A549 (cell line): ENCODE data around the gene NPLOC4. TPM values are rescaled to one million over a fixed set of nuclear protein-coding genes. Genes with fewer than 3 reads are reported as not detected.
A peak's percentile ranks its signal among the peaks of the same experiment; 100 is the strongest.

ENCODE experiments used
- ATAC-seq, 2 experiments: fragments of 200-7000 bp in 1 of 2; fragments of >200 bp in 1 of 2; cut with Nextera tagmentation in 1 of 2; cut with Tn5 transposase in 1 of 2; 3 replicates each; pipeline versions ENCODE4 v1.8.0 to v1.9.1; 2018 to 2020; ENCODE audit warnings: mild to moderate bottlenecking in 1 of 2, moderate library complexity in 1 of 2
- CTCF ChIA-PET: fragments of 300-600 bp; sonication (Branson Sonifier 250); formaldehyde crosslinking; extraction: SDS; loops from one replicate; lab custom pipeline; 2021; ENCODE audit warnings: antibody characterized with exemption, inconsistent platforms; lab: Yijun Ruan, JAX
- POLR2A ChIA-PET: fragments of 350-600 bp; formaldehyde crosslinking; extraction: SDS; loops from one replicate; lab custom pipeline; 2021; ENCODE audit warnings: antibody characterized with exemption, inconsistent platforms; lab: Yijun Ruan, JAX
- DNase-seq, 2 experiments: peaks; one replicate each; pipeline versions ENCODE4 v3.0.0 to v3.0.0-alpha.2; 2011 to 2016; ENCODE audit warnings: low read depth in 1 of 2, low spot score in 1 of 2
- FAIRE-seq: peaks from 2 replicates; lab custom pipeline; 2011; peaks lifted over from hg19 to GRCh38; lab: Jason Lieb, UNC
- H3K27ac ChIP-seq, 2 experiments: fragments of >200 bp; sonication (Bioruptor Twin); formaldehyde crosslinking; 3 replicates each; pipeline ENCODE4 v1.5.1; 2016 to 2017
- H3K4me1 ChIP-seq: fragments of >200 bp; sonication (Bioruptor Twin); formaldehyde crosslinking; 3 replicates; pipeline ENCODE4 v1.6.1; 2016
- H3K4me2 ChIP-seq: fragments of >200 bp; sonication (Bioruptor Twin); formaldehyde crosslinking; 3 replicates; pipeline ENCODE4 v1.6.1; 2016
- H3K4me3 ChIP-seq: fragments of >200 bp; sonication (Bioruptor Twin); formaldehyde crosslinking; 3 replicates; pipeline ENCODE4 v1.5.1; 2016
- H3K9me3 ChIP-seq: fragments of >200 bp; sonication (Bioruptor Twin); formaldehyde crosslinking; 3 replicates; pipeline ENCODE4 v1.6.1; 2016
- CBX2 ChIP-seq: fragments of 200-600 bp; sonication (generic); IDR thresholded peaks from 2 replicates; pipeline ENCODE4 v1.6.1; 2016; ENCODE audit warnings: low read depth, mild to moderate bottlenecking, borderline replicate concordance
- CHD4 ChIP-seq: fragments of 200-600 bp; sonication (generic); IDR thresholded peaks from 2 replicates; pipeline ENCODE4 v1.6.1; 2016; ENCODE audit warnings: antibody characterized with exemption, mild to moderate bottlenecking, borderline replicate concordance
- EHF ChIP-seq: fragments of 250-450 bp; sonication (Bioruptor Pico); IDR thresholded peaks from 2 replicates; pipeline ENCODE4 v1.5.0; 2020; ENCODE audit warnings: mild to moderate bottlenecking
- EP300 ChIP-seq, 2 experiments: fragments of >200 bp; sonication (Bioruptor Twin); formaldehyde crosslinking; IDR thresholded peaks; 2 replicates in 1 of 2; 3 replicates in 1 of 2; pipeline ENCODE4 v1.6.1; 2016 to 2017
- FOXS1 ChIP-seq: fragments of 250-450 bp; sonication (Bioruptor Pico); IDR thresholded peaks from 2 replicates; pipeline ENCODE4 v1.5.0; 2020; ENCODE audit warnings: mild to moderate bottlenecking, moderate library complexity
- HOXA7 ChIP-seq: fragments of 250-450 bp; sonication (Bioruptor Pico); IDR thresholded peaks from 2 replicates; pipeline ENCODE4 v1.5.0; 2020; ENCODE audit warnings: mild to moderate bottlenecking, moderate library complexity
- HOXB13 ChIP-seq: fragments of 250-450 bp; sonication (Bioruptor Pico); IDR thresholded peaks from 2 replicates; pipeline ENCODE4 v1.5.0; 2020; ENCODE audit warnings: low read depth, mild to moderate bottlenecking, moderate library complexity
- HOXB5 ChIP-seq: fragments of 250-450 bp; sonication (Bioruptor Pico); IDR thresholded peaks from 2 replicates; pipeline ENCODE4 v1.5.0; 2020; ENCODE audit warnings: mild to moderate bottlenecking, moderate library complexity
- JUN ChIP-seq, 2 experiments: fragments of >200 bp; sonication (Bioruptor Twin); formaldehyde crosslinking; IDR thresholded peaks; 2 replicates in 1 of 2; 3 replicates in 1 of 2; pipeline ENCODE4 v1.6.1; 2016 to 2017
- JUNB ChIP-seq: fragments of >200 bp; sonication (Bioruptor Twin); formaldehyde crosslinking; IDR thresholded peaks from 2 replicates; pipeline ENCODE4 v1.6.1; 2016
- KDM5A ChIP-seq: fragments of 200-600 bp; sonication (generic); IDR thresholded peaks from 2 replicates; pipeline ENCODE4 v1.6.1; 2016; ENCODE audit warnings: antibody characterized with exemption, mild to moderate bottlenecking
- MAZ ChIP-seq: fragments of 150-350 bp; IDR thresholded peaks from 2 replicates; pipeline ENCODE4 v1.6.1; 2014; ENCODE audit warnings: antibody characterized with exemption, low read depth, low read length, borderline replicate concordance
- MYC ChIP-seq: IDR thresholded peaks from 2 replicates; pipeline ENCODE4 v1.6.1; 2012; ENCODE audit warnings: mild to moderate bottlenecking, inconsistent platforms, low read length, improper control_type of control experiment, borderline replicate concordance
- NR3C1 ChIP-seq: fragments of >200 bp; sonication (Bioruptor Twin); formaldehyde crosslinking; IDR thresholded peaks from 3 replicates; pipeline ENCODE4 v1.6.1; 2017
- POLR2AphosphoS2 ChIP-seq: conservative IDR thresholded peaks from 2 replicates; pipeline ENCODE4 v1.6.1; 2012; ENCODE audit warnings: low read length, improper control_type of control experiment, inconsistent platforms
- RAD21 ChIP-seq, 2 experiments: fragments of >200 bp in 1 of 2; sonication (Bioruptor Twin) in 1 of 2; formaldehyde crosslinking in 1 of 2; IDR thresholded peaks in 1 of 2; conservative IDR thresholded peaks in 1 of 2; 2 replicates in 1 of 2; 3 replicates in 1 of 2; pipeline ENCODE4 v1.6.1; 2012 to 2018; ENCODE audit warnings: inconsistent platforms in 1 of 2
- SMC3 ChIP-seq: fragments of >200 bp; sonication (Bioruptor Twin); formaldehyde crosslinking; IDR thresholded peaks from 3 replicates; pipeline ENCODE4 v1.6.1; 2018; ENCODE audit warnings: inconsistent platforms
- SREBF2 ChIP-seq: fragments of 450-650 bp; IDR thresholded peaks from 2 replicates; pipeline ENCODE4 v1.6.1; 2014; ENCODE audit warnings: mild to moderate bottlenecking, moderate library complexity
- TP53 ChIP-seq: fragments of 250-450 bp; sonication (Bioruptor Pico); IDR thresholded peaks from 2 replicates; pipeline ENCODE4 v1.5.0; 2021; ENCODE audit warnings: mild to moderate bottlenecking, moderate library complexity
- ZC3H11A ChIP-seq: fragments of 450-650 bp; IDR thresholded peaks from 2 replicates; pipeline ENCODE4 v1.6.1; 2014; ENCODE audit warnings: antibody characterized with exemption, mild to moderate bottlenecking
- ZSCAN20 ChIP-seq: fragments of 250-450 bp; sonication (Bioruptor Pico); IDR thresholded peaks from 2 replicates; pipeline ENCODE4 v1.8.0; 2022; ENCODE audit warnings: mild to moderate bottlenecking, moderate library complexity
- WGBS: methylation state at CpG from one replicate; pipeline ENCODE4 v1.1.6; 2017; ENCODE audit errors: missing lambda C conversion rate; 5-methylcytosine and 5-hydroxymethylcytosine counted together
- polyA plus RNA-seq, 4 experiments: library from polyadenylated mRNA; depleted of rRNA in 3 of 4; stranded (reverse); fragments of >200 nt; fragmentation: RNase III in 1 of 4; extraction: RNeasy Plus Mini Kit Qiagen cat#74134 plus additional on column Dnase treatment in 1 of 4; gene quantifications; 2 replicates in 3 of 4; 3 replicates in 1 of 4; pipeline ENCODE4 v1.2.3, GENCODE V29; 2011 to 2017
- TF ChIP-seq, protein P1 (sequence below): IDR thresholded peaks from 2 replicates; pipeline ENCODE4 v1.6.1; 2012
- TF ChIP-seq, protein P2 (sequence below): fragments of 150-350 bp; IDR thresholded peaks from 2 replicates; pipeline ENCODE4 v1.6.1; 2014; ENCODE audit warnings: low read depth, mild to moderate bottlenecking, low read length
- TF ChIP-seq, protein P3 (sequence below): fragments of 250-450 bp; sonication (Bioruptor Pico); IDR thresholded peaks from 2 replicates; pipeline ENCODE4 v1.5.0; 2020; ENCODE audit warnings: low read depth, mild to moderate bottlenecking, moderate library complexity
- TF ChIP-seq, protein P4 (sequence below): fragments of >200 bp; sonication (Bioruptor Twin); formaldehyde crosslinking; IDR thresholded peaks from 3 replicates; pipeline ENCODE4 v1.5.1; 2016

Gene NPLOC4
- polyA plus RNA-seq, 2 of the 4 experiments (the other 2 are of a cell fraction): 98.5 to 101 TPM

DNA sequence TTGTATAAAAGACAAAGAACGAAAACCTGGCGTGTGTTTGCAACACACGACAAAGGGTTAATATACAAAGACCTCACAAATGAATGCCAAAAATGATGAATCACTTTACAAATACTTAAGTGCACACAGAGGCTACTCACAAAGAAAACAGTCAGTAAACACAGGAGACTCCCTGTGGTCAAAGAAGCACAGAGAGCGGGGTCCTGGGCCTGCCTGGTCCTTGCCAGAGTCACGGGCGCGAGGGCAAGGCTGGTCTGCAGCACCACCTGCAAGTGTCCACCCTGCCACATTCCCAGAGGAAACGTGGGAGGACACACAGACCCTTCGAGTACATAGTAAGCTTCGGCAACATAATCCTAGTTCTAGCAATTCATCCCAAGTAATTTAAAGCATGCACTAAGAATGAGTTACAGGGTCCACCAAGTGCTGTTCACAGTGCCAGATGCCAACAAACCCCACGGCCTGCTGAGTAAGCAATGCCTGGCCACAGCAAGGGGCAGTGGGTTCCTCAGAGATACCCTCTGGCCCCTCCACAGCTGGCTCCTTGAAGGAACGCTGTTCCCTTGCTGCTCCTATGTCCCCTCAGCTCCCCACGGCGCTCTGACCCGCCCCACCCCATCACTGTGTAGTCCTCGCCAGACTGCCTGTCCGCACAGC, 60.2 kb downstream of the NPLOC4 start (continued):
- TF ChIP-seq HOXB13: peak; percentile 68; the same call in 1 of the 2 replicates
- TF ChIP-seq POLR2AphosphoS2: 0 out of 2 replicates have a peak, but pooled peaks have one; percentile 38
- TF ChIP-seq SMC3: peak; percentile 57
- TF ChIP-seq SREBF2: no peak
- TF ChIP-seq MAZ: no peak
- TF ChIP-seq, protein P1, sequence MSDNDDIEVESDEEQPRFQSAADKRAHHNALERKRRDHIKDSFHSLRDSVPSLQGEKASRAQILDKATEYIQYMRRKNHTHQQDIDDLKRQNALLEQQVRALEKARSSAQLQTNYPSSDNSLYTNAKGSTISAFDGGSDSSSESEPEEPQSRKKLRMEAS: peak; percentile 98
- TF ChIP-seq, protein P2, sequence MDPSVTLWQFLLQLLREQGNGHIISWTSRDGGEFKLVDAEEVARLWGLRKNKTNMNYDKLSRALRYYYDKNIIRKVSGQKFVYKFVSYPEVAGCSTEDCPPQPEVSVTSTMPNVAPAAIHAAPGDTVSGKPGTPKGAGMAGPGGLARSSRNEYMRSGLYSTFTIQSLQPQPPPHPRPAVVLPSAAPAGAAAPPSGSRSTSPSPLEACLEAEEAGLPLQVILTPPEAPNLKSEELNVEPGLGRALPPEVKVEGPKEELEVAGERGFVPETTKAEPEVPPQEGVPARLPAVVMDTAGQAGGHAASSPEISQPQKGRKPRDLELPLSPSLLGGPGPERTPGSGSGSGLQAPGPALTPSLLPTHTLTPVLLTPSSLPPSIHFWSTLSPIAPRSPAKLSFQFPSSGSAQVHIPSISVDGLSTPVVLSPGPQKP: no peak
- TF ChIP-seq NR3C1: no peak
- TF ChIP-seq MYC: peak; percentile 70; the same call in 1 of the 2 replicates
- peak; percentile 80 to 86; a peak in 4 of 5 replicates for TF ChIP-seq JUN (IDR thresholded peaks at IDR 0.05)
- TF ChIP-seq CBX2: no peak
- TF ChIP-seq EHF (CRISPR knock-in tag): no peak
- TF ChIP-seq, protein P3, sequence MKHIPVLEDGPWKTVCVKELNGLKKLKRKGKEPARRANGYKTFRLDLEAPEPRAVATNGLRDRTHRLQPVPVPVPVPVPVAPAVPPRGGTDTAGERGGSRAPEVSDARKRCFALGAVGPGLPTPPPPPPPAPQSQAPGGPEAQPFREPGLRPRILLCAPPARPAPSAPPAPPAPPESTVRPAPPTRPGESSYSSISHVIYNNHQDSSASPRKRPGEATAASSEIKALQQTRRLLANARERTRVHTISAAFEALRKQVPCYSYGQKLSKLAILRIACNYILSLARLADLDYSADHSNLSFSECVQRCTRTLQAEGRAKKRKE: no peak
- TF ChIP-seq ZC3H11A: no peak
- TF ChIP-seq HOXB5: peak; percentile 90
- peak; percentile 43 to 57; a peak in 4 of 5 replicates for TF ChIP-seq RAD21 (conservative IDR thresholded peaks at IDR 0.05 in 1 of 2, IDR thresholded peaks at IDR 0.05 in 1 of 2)
- peak; percentile 92 for TF ChIP-seq JUNB
- no peak for TF ChIP-seq KDM5A
- no peak for TF ChIP-seq CHD4
- TF ChIP-seq FOXS1 (CRISPR knock-in tag): peak; percentile 93

DNA sequence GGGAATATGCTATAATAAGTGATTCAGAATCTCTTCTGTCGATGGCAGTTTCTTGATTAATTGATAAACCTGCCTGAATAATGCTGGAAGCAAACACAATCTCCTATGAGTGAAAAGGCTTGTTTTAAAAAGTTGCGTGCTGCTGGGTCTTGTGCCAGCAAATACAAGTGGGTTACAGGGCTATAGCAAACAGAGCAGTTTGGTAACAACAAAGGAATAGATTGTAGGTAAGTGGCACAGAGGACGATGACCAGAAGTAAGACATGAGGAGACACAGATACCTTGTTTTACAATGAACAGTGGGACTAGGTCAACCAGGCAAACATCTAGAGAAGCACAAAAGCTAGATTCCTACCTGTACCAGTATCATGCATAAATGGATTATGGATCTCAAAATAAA, 61.1 kb downstream of the NPLOC4 start:
- ATAC-seq: no peak
- POLR2A ChIA-PET: interaction anchor here (3.0 kb wide), 1 partner anchor 9 kb away, joined by 32 read pairs; no protein-coding TSS in a partner anchor
- H3K27ac ChIP-seq: peak overlapping the region; percentile 93 to 95
- FAIRE-seq: peak; percentile 61
- WGBS: 58% methylated on average over 3 of the region's 3 CpGs
- no peaks in the 10 kb centered on the region for H3K9me3 ChIP-seq
- peaks cover 74% of the 10 kb centered on the region for H3K4me1 ChIP-seq
- no peak for DNase-seq
- no peak for TF ChIP-seq MAZ
- TF ChIP-seq, protein P4, sequence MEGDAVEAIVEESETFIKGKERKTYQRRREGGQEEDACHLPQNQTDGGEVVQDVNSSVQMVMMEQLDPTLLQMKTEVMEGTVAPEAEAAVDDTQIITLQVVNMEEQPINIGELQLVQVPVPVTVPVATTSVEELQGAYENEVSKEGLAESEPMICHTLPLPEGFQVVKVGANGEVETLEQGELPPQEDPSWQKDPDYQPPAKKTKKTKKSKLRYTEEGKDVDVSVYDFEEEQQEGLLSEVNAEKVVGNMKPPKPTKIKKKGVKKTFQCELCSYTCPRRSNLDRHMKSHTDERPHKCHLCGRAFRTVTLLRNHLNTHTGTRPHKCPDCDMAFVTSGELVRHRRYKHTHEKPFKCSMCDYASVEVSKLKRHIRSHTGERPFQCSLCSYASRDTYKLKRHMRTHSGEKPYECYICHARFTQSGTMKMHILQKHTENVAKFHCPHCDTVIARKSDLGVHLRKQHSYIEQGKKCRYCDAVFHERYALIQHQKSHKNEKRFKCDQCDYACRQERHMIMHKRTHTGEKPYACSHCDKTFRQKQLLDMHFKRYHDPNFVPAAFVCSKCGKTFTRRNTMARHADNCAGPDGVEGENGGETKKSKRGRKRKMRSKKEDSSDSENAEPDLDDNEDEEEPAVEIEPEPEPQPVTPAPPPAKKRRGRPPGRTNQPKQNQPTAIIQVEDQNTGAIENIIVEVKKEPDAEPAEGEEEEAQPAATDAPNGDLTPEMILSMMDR: no peak
- no peak for TF ChIP-seq ZSCAN20
- TF ChIP-seq CHD4: no peak
- no peak for TF ChIP-seq EP300 (IDR thresholded peaks at IDR 0.05)
- no peak for TF ChIP-seq TP53 (CRISPR knock-in tag)
- TF ChIP-seq HOXA7 (CRISPR knock-in tag): no peak
- H3K4me3 ChIP-seq: 0 out of 3 replicates have a peak overlapping the region, but pooled peaks have one; percentile 13
- peak overlapping the region; percentile 81 for H3K4me2 ChIP-seq
- CTCF ChIA-PET: interaction anchor here (0.7 to 45.0 kb wide), 7 partner anchors 5 to 57 kb away, joined by 3 to 1604 read pairs (median 8); partner anchors contain the start of gene FAAP100
